K562 (cell line): ENCODE data around the gene LRRK2. TPM values are rescaled to one million over a fixed set of nuclear protein-coding genes. Genes with fewer than 3 reads are reported as not detected.

Experiments
- ATAC-seq: fragments of 200-7000 bp; cut with Tn5 transposase; 3 replicates; pipeline ENCODE4 v1.9.1; 2020; ENCODE audit warnings: moderate library complexity
- BruUV-seq: library from RNA; stranded (reverse); fragments of 400-500 nt; replicated peaks from 2 replicates; lab custom pipeline; 2021; lab: Mats Ljungman, UMichigan
- CTCF ChIA-PET: fragments of 300-600 bp; formaldehyde crosslinking; extraction: SDS; loops from one replicate; lab custom pipeline; 2021; ENCODE audit warnings: low intra/inter-chr PET ratio; lab: Yijun Ruan, JAX
- POLR2A ChIA-PET: fragments of 300-600, 350-650 bp; sonication (Branson Sonifier 250); formaldehyde crosslinking; extraction: SDS; loops from one replicate; lab custom pipeline; 2021; ENCODE audit warnings: antibody characterized with exemption, inconsistent platforms; lab: Yijun Ruan, JAX
- DNase-seq, 4 experiments: peaks; one replicate each; pipeline versions ENCODE4 v3.0.0 to v3.0.0-alpha.2; 2011 to 2018; ENCODE audit warnings: low spot score in 3 of 4, mixed read lengths in 3 of 4; ENCODE audit errors: extremely low read depth in 1 of 4
- FAIRE-seq: peaks from 2 replicates; lab custom pipeline; 2011; peaks lifted over from hg19 to GRCh38; lab: Jason Lieb, UNC
- H2AFZ ChIP-seq: 2 replicates; pipeline ENCODE4 v1.6.0; 2011; ENCODE audit warnings: low read depth, low read length, control low read depth, inconsistent platforms
- H3K27ac ChIP-seq: fragments of 200-600 bp; 3 replicates; pipeline ENCODE4 v1.8.0; 2011; ENCODE audit warnings: low read depth, mild to moderate bottlenecking, control low read depth, inconsistent platforms, low read length, moderate library complexity, mixed read lengths; ENCODE audit errors: extremely low read depth
- H3K27me3 ChIP-seq, 2 experiments: fragments of 300-600 bp in 1 of 2; 2 replicates in 1 of 2; 3 replicates in 1 of 2; pipeline versions ENCODE4 v1.6.0 to v1.8.0; 2011; ENCODE audit warnings: inconsistent platforms in 2 of 2, low read length in 2 of 2, mild to moderate bottlenecking in 1 of 2, mixed read lengths in 1 of 2, moderate library complexity in 1 of 2; ENCODE audit not compliant: control insufficient read depth in 2 of 2, insufficient read depth in 2 of 2
- H3K36me3 ChIP-seq: fragments of 300-600 bp; 3 replicates; pipeline ENCODE4 v1.8.0; 2011; ENCODE audit warnings: mild to moderate bottlenecking, low read length, inconsistent platforms; ENCODE audit not compliant: control insufficient read depth, insufficient read depth
- H3K4me1 ChIP-seq, 2 experiments: fragments of 200-600 bp in 1 of 2; replicated peaks in 1 of 2; 2 replicates in 1 of 2; 3 replicates in 1 of 2; pipeline versions ENCODE4 v1.5.1 to v1.8.0; 2011; ENCODE audit warnings: inconsistent platforms in 2 of 2, low read length in 2 of 2, mild to moderate bottlenecking in 1 of 2, mixed read lengths in 1 of 2, moderate library complexity in 1 of 2; ENCODE audit not compliant: control insufficient read depth in 2 of 2, insufficient read depth in 2 of 2
- H3K4me2 ChIP-seq: 2 replicates; pipeline ENCODE4 v1.6.1; 2011; ENCODE audit warnings: low read length, control low read depth, inconsistent platforms, mixed read lengths; ENCODE audit not compliant: insufficient read depth
- H3K4me3 ChIP-seq: fragments of 200-600 bp; sonication (generic), shearing (Covaris generic); 2 replicates; pipeline ENCODE4 v1.5.1; 2016; ENCODE audit warnings: control low read depth, inconsistent platforms
- H3K79me2 ChIP-seq: fragments of 200-600 bp; 3 replicates; pipeline ENCODE4 v1.8.0; 2011; ENCODE audit warnings: low read length, inconsistent platforms; ENCODE audit not compliant: control insufficient read depth, insufficient read depth
- H3K9ac ChIP-seq, 2 experiments: 2 replicates each; pipeline versions ENCODE4 v1.6.0 to v1.6.1; 2011; ENCODE audit warnings: low read depth in 2 of 2, low read length in 2 of 2, control low read depth in 1 of 2, inconsistent platforms in 1 of 2, mild to moderate bottlenecking in 1 of 2, mixed read lengths in 1 of 2; ENCODE audit not compliant: insufficient read depth in 1 of 2
- H3K9me1 ChIP-seq: one replicate; pipeline ENCODE4 v1.6.0; 2011; ENCODE audit warnings: inconsistent platforms, mild to moderate bottlenecking, low read length, moderate library complexity; ENCODE audit not compliant: control insufficient read depth, insufficient read depth
- H3K9me3 ChIP-seq: replicated peaks from 2 replicates; pipeline ENCODE4 v1.5.1; 2011; ENCODE audit warnings: low read depth, low read length, inconsistent platforms; ENCODE audit not compliant: control insufficient read depth, insufficient read depth
- H4K20me1 ChIP-seq: replicated peaks from 2 replicates; pipeline ENCODE4 v1.6.1; 2011; ENCODE audit warnings: low read length, inconsistent platforms, mixed read lengths; ENCODE audit not compliant: control insufficient read depth, insufficient read depth
- HMG20A ChIP-seq: fragments of 450-650 bp; formaldehyde crosslinking; conservative IDR thresholded peaks from 2 replicates; pipeline ENCODE4 v1.4.0; 2020; ENCODE audit warnings: mild to moderate bottlenecking, mixed read lengths
- KDM5B ChIP-seq: fragments of 200-600 bp; sonication (generic); IDR thresholded peaks from 2 replicates; pipeline ENCODE4 v1.6.1; 2012; ENCODE audit warnings: low read depth, mild to moderate bottlenecking, moderate library complexity, low read length, control low read depth, inconsistent platforms; ENCODE audit not compliant: insufficient replicate concordance
- KLF10 ChIP-seq: fragments of 250-450 bp; sonication (Bioruptor Pico); IDR thresholded peaks from 2 replicates; pipeline ENCODE4 v1.6.1; 2021; ENCODE audit warnings: matching md5 sums
- MTA3 ChIP-seq: fragments of 450-650 bp; formaldehyde crosslinking; IDR thresholded peaks from 2 replicates; pipeline ENCODE4 v1.6.1; 2017; ENCODE audit warnings: mild to moderate bottlenecking, borderline replicate concordance
- NCOA2 ChIP-seq, 2 experiments: fragments of 450-650 bp; IDR thresholded peaks; 2 replicates each; pipeline ENCODE4 v1.6.1; 2018; ENCODE audit warnings: mild to moderate bottlenecking in 2 of 2, moderate library complexity in 1 of 2; ENCODE audit not compliant: partially characterized antibody in 2 of 2
- RFX7 ChIP-seq: fragments of 250-450 bp; sonication (Bioruptor Pico); IDR thresholded peaks from 2 replicates; pipeline ENCODE4 v1.5.1; 2021; ENCODE audit warnings: mild to moderate bottlenecking
- SRF ChIP-seq, 2 experiments: fragments of 250-450, 450-650 bp in 1 of 2; sonication (Bioruptor Pico) in 1 of 2; sonication (generic) in 1 of 2; formaldehyde crosslinking; IDR thresholded peaks; 2 replicates each; pipeline versions ENCODE4 v1.5.0 to v1.5.1; 2020 to 2022; ENCODE audit warnings: mild to moderate bottlenecking in 1 of 2, missing genetic modification reagents in 1 of 2
- TCF3 ChIP-seq: sonication (generic); formaldehyde crosslinking; IDR thresholded peaks from 2 replicates; pipeline ENCODE4 v1.4.0; 2020; ENCODE audit warnings: mild to moderate bottlenecking, missing genetic modification reagents
- TCFL5 ChIP-seq: fragments of 250-450 bp; sonication (Bioruptor Pico); conservative IDR thresholded peaks from 2 replicates; pipeline ENCODE4 v1.6.1; 2021; ENCODE audit warnings: mild to moderate bottlenecking, moderate library complexity, matching md5 sums
- U2AF2 ChIP-seq: fragments of 200-400 bp; formaldehyde crosslinking; optimal IDR thresholded peaks from 2 replicates; pipeline ENCODE3; 2017; ENCODE audit warnings: low read depth, mild to moderate bottlenecking, low read length
- ZNF584 ChIP-seq: fragments of 200-800 bp; sonication (Bioruptor generic); IDR thresholded peaks from 2 replicates; pipeline ENCODE4 v1.6.1; 2016; ENCODE audit warnings: low read depth, mild to moderate bottlenecking, missing genetic modification characterization, missing compliant biosample characterization
- WGBS: fragments of 100-300 bp; shearing (Covaris generic); methylation state at CpG from one replicate; pipeline ENCODE4 v1.1.6; 2016; ENCODE audit warnings: low coverage, mixed read lengths; ENCODE audit not compliant: insufficient coverage; ENCODE audit errors: missing lambda C conversion rate; 5-methylcytosine and 5-hydroxymethylcytosine counted together
- in situ Hi-C: fragments of 300-500 bp; cut with MboI; formaldehyde crosslinking; loops from 4 replicates; pipeline ENCODE4 v1.15.0; 2018; ENCODE audit warnings: inconsistent platforms, mixed read lengths
- intact Hi-C: fragments of 100-400 bp; cut with micrococcal nuclease; formaldehyde crosslinking; loops from 2 replicates; pipeline ENCODE4 v1.14.2; 2022
- polyA plus RNA-seq, 8 experiments: library from polyadenylated mRNA; depleted of rRNA in 4 of 8; stranded (reverse) in 5 of 8; unstranded in 3 of 8; fragments of >200 nt; fragmentation: Nextera tagmentation in 2 of 8; fragmentation: Illumina TruSeq in 1 of 8; extraction: Ambion mirVana in 2 of 8; extraction: Trizol in 1 of 8; gene quantifications; 2 replicates each; pipeline versions ENCODE4 v1.2.1 to v1.2.3, GENCODE V29; 2011 to 2014; ENCODE audit warnings: inconsistent platforms in 1 of 8, missing spikeins in 1 of 8
- total RNA-seq, 7 experiments: library from RNA; depleted of rRNA in 6 of 7; stranded (reverse); fragments of >200 nt in 6 of 7; fragmentation: Illumina TruSeq in 2 of 7; extraction: Trizol in 2 of 7; gene quantifications; 2 replicates each; pipeline versions ENCODE4 v1.2.1 to v1.2.3, GENCODE V29; 2011 to 2021; ENCODE audit warnings: low replicate concordance in 1 of 7
- TF ChIP-seq, protein P1 (sequence below), 3 experiments: fragments of 200-800 bp in 1 of 3; fragments of 250-450 bp in 1 of 3; fragments of 450-650 bp in 1 of 3; sonication (Bioruptor Pico) in 1 of 3; sonication (Bioruptor generic) in 1 of 3; formaldehyde crosslinking in 1 of 3; IDR thresholded peaks; 2 replicates each; pipeline versions ENCODE4 v1.6.1 to v1.8.0; 2016 to 2022; ENCODE audit warnings: mild to moderate bottlenecking in 2 of 3, missing genetic modification characterization in 2 of 3, missing compliant biosample characterization in 1 of 3, moderate library complexity in 1 of 3
- TF ChIP-seq, protein P2 (sequence below): fragments of 250-450 bp; sonication (Bioruptor Pico); IDR thresholded peaks from 2 replicates; pipeline ENCODE4 v1.6.1; 2021; ENCODE audit warnings: mild to moderate bottlenecking

The LRRK2 gene
- total and polyA plus RNA-seq, 9 of the 15 experiments (the other 6 are each of a cell fraction or from before 2014, with no cell fraction given): 0.03 to 0.89 (median 0.31) TPM

DNA sequence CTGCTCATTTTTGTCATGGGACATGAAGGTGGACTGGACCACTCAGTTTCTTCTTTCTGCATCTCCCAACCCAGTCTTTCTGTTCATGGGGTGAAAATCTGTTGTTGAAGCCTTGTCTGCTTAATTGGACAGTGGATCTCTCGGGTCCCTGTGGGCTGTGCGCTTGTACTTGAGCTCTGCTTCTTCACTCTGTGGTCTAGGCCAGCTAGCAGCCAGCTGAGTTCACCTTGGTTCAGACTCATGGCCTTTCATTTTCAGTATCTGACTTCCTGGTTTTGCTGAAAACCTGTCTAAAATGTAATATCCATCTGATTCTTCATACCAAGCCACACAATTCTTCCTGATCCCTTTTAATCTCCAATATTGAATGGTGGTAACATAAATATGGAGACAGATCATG, 117.2 kb downstream of the LRRK2 start:
- Histone ChIP-seq H3K27ac (no peak overlapping the region), H3K9ac (no peak overlapping the region), H4K20me1 (no peaks in the 10 kb centered on the region), H3K79me2 (no peaks in the 10 kb centered on the region), H3K9me3 (no peaks in the 10 kb centered on the region), H3K4me3 (no peak overlapping the region), H2AFZ (no peak overlapping the region), H3K36me3 (no peaks in the 10 kb centered on the region), H3K4me2 (no peak overlapping the region), H3K9me1 (no peaks in the 10 kb centered on the region), H3K27me3 (no peaks in the 10 kb centered on the region), H3K4me1 (no peaks in the 10 kb centered on the region)
- FAIRE-seq (no peak), DNase-seq (no peak), ATAC-seq (no peak)
- TF ChIP-seq RFX7 (CRISPR knock-in tag) (no peak), ZNF584 (CRISPR knock-in tag) (no peak), TCFL5 (CRISPR knock-in tag) (no peak), U2AF2 (no peak), KDM5B (no peak), TCF3 (CRISPR knock-in tag) (no peak), KLF10 (no peak)
- ChIA-PET CTCF (no interaction called here), POLR2A (no interaction called here)
- in situ Hi-C loops (no loop called here), intact Hi-C loops (no loop called here)
- no TSS peak for BruUV-seq
- WGBS: 0% methylated on average over 2 of the region's 2 CpGs

DNA sequence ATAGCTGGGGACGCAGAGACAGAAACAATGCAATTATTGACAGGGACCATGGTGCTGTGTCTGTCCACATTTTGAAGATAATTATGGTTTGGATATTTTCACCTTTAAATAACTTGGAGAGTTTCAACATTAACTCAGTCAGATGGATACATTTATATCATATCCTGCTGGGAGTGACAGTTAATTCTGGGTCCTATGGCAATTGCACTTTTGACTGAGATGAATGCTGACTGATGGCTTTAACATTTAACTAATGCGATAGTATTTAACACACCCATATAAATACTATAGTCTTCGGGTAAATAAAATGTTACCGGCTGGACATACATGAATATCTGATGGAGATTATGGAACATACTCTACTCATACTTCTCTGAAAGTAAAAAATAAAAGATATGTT, 118.3 kb downstream of the LRRK2 start:
- ChIA-PET CTCF (no interaction called here), POLR2A (no interaction called here)
- 0% methylated on average over 4 of the region's 4 CpGs for WGBS
- Histone ChIP-seq H3K4me2 (no peak overlapping the region), H3K9ac (no peak overlapping the region), H3K36me3 (no peaks in the 10 kb centered on the region), H3K9me3 (no peaks in the 10 kb centered on the region), H3K4me1 (no peaks in the 10 kb centered on the region), H3K27ac (no peak overlapping the region), H3K9me1 (no peaks in the 10 kb centered on the region), H3K79me2 (no peaks in the 10 kb centered on the region), H2AFZ (no peak overlapping the region), H3K27me3 (no peaks in the 10 kb centered on the region), H4K20me1 (no peaks in the 10 kb centered on the region), H3K4me3 (no peak overlapping the region)
- no peak for ATAC-seq
- intact Hi-C loops (no loop called here), in situ Hi-C loops (no loop called here)
- BruUV-seq: no TSS peak
- DNase-seq: no peak
- FAIRE-seq: no peak
- TF ChIP-seq, protein P1, sequence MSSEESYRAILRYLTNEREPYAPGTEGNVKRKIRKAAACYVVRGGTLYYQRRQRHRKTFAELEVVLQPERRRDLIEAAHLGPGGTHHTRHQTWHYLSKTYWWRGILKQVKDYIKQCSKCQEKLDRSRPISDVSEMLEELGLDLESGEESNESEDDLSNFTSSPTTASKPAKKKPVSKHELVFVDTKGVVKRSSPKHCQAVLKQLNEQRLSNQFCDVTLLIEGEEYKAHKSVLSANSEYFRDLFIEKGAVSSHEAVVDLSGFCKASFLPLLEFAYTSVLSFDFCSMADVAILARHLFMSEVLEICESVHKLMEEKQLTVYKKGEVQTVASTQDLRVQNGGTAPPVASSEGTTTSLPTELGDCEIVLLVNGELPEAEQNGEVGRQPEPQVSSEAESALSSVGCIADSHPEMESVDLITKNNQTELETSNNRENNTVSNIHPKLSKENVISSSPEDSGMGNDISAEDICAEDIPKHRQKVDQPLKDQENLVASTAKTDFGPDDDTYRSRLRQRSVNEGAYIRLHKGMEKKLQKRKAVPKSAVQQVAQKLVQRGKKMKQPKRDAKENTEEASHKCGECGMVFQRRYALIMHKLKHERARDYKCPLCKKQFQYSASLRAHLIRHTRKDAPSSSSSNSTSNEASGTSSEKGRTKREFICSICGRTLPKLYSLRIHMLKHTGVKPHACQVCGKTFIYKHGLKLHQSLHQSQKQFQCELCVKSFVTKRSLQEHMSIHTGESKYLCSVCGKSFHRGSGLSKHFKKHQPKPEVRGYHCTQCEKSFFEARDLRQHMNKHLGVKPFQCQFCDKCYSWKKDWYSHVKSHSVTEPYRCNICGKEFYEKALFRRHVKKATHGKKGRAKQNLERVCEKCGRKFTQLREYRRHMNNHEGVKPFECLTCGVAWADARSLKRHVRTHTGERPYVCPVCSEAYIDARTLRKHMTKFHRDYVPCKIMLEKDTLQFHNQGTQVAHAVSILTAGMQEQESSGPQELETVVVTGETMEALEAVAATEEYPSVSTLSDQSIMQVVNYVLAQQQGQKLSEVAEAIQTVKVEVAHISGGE (CRISPR knock-in tag; IDR thresholded peaks at IDR 0.05): no peak
- TF ChIP-seq, protein P2, sequence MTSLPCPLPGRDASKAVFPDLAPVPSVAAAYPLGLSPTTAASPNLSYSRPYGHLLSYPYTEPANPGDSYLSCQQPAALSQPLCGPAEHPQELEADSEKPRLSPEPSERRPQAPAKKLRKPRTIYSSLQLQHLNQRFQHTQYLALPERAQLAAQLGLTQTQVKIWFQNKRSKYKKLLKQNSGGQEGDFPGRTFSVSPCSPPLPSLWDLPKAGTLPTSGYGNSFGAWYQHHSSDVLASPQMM (CRISPR knock-in tag): no peak
- TF ChIP-seq NCOA2 (IDR thresholded peaks at IDR 0.05; ENCODE audit: partially characterized antibody in 2 of 2) (no peak), MTA3 (no peak), SRF (CRISPR knock-in tag; IDR thresholded peaks at IDR 0.05) (no peak), HMG20A (no peak)
